Calu3 (cell line): ENCODE measurements around the gene TADA3. TPM values are rescaled to one million over a fixed set of nuclear protein-coding genes. Genes with fewer than 3 reads are reported as not detected.

Experiments used
- BruUV-seq: library from RNA; stranded (reverse); fragments of 400-500 nt; replicated peaks from 2 replicates; lab custom pipeline; 2021; lab: Mats Ljungman, UMichigan
- CTCF ChIA-PET: fragments of 300-600 bp; sonication (Branson Sonifier 250); formaldehyde crosslinking; loops from one replicate; lab custom pipeline; 2022; ENCODE audit warnings: antibody characterized with exemption; lab: Charles Lee
- DNase-seq: peaks from one replicate; pipeline ENCODE4 v3.0.0; 2022
- H3K27ac Mint-ChIP-seq: one replicate; pipeline ENCODE4 v1.8.0; 2022; ENCODE audit warnings: mixed read lengths; ENCODE audit not compliant: unreplicated experiment
- H3K27me3 Mint-ChIP-seq: one replicate; pipeline ENCODE4 v1.8.0; 2022; ENCODE audit warnings: mixed read lengths; ENCODE audit not compliant: unreplicated experiment
- H3K36me3 Mint-ChIP-seq: one replicate; pipeline ENCODE4 v1.8.0; 2022; ENCODE audit warnings: mild to moderate bottlenecking, moderate library complexity, mixed read lengths; ENCODE audit not compliant: insufficient read depth, unreplicated experiment
- H3K4me1 Mint-ChIP-seq: one replicate; pipeline ENCODE4 v1.8.0; 2022; ENCODE audit warnings: mild to moderate bottlenecking, low read depth, mixed read lengths; ENCODE audit not compliant: unreplicated experiment
- H3K4me3 Mint-ChIP-seq: one replicate; pipeline ENCODE4 v1.8.0; 2022; ENCODE audit warnings: mild to moderate bottlenecking, low read depth, moderate library complexity, mixed read lengths; ENCODE audit not compliant: unreplicated experiment
- H3K9me3 Mint-ChIP-seq: one replicate; pipeline ENCODE4 v1.8.0; 2022; ENCODE audit warnings: low read depth, mixed read lengths; ENCODE audit not compliant: unreplicated experiment
- CTCF ChIP-seq: fragments of 200-600 bp; IDR thresholded peaks from one replicate; pipeline ENCODE4 v1.8.0; 2022; ENCODE audit warnings: antibody characterized with exemption; ENCODE audit not compliant: unreplicated experiment
- intact Hi-C: fragments of 100-400 bp; cut with micrococcal nuclease; formaldehyde crosslinking; loops from one replicate; pipeline ENCODE4 v1.10.0; 2022; ENCODE audit not compliant: unreplicated experiment
- total RNA-seq: library from RNA; stranded (reverse); gene quantifications from 2 replicates; pipeline ENCODE4 v1.2.3, GENCODE V29; 2022

TADA3 gene
- total RNA-seq, 1 experiment from 2014 or later: 48.5 TPM

GRCh38 chr3:9834520-9835380 lies 42.5 kb upstream of the TADA3 start:
- BruUV-seq: no TSS peak
- H3K4me3 Mint-ChIP-seq: no peak overlapping the region
- intact Hi-C loops: no loop called here
- peaks cover 14% of the 10 kb centered on the region for H3K36me3 Mint-ChIP-seq
- CTCF ChIA-PET: no interaction called here
- no peak overlapping the region for H3K27ac Mint-ChIP-seq
- H3K9me3 Mint-ChIP-seq: no peaks in the 10 kb centered on the region
- H3K27me3 Mint-ChIP-seq: no peaks in the 10 kb centered on the region
- TF ChIP-seq CTCF: no peak
- no peak for DNase-seq
- no peaks in the 10 kb centered on the region for H3K4me1 Mint-ChIP-seq

GRCh38 chr3:9833078-9833477 lies 40.8 kb upstream of the TADA3 start:
- BruUV-seq: no TSS peak
- CTCF ChIA-PET: no interaction called here
- DNase-seq: no peak
- H3K27me3 Mint-ChIP-seq: no peaks in the 10 kb centered on the region
- H3K9me3 Mint-ChIP-seq: no peaks in the 10 kb centered on the region
- H3K4me1 Mint-ChIP-seq: no peaks in the 10 kb centered on the region
- H3K36me3 Mint-ChIP-seq: peaks cover 11% of the 10 kb centered on the region
- intact Hi-C loops: no loop called here
- no peak for TF ChIP-seq CTCF
- H3K4me3 Mint-ChIP-seq: no peak overlapping the region
- no peak overlapping the region for H3K27ac Mint-ChIP-seq

- BruUV-seq: no TSS peak
- Mint-ChIP-seq H3K27me3 (no peaks in the 10 kb centered on the region), H3K4me3 (no peak overlapping the region), H3K27ac (no peak overlapping the region), H3K36me3 (peaks cover 11% of the 10 kb centered on the region), H3K9me3 (no peaks in the 10 kb centered on the region), H3K4me1 (no peaks in the 10 kb centered on the region)
- DNase-seq: no peak
- TF ChIP-seq CTCF: no peak
- CTCF ChIA-PET: interaction anchor here (0.6 kb wide), 1 partner anchor 69 kb away, joined by 3 read pairs; no protein-coding TSS in a partner anchor
- intact Hi-C loops: no loop called here
Measured at GRCh38 chr3:9831253-9831652, 39.0 kb upstream of the TADA3 start.

- TF ChIP-seq CTCF: no peak
- no TSS peak for BruUV-seq
- no peaks in the 10 kb centered on the region for H3K9me3 Mint-ChIP-seq
- intact Hi-C loops: no loop called here
- CTCF ChIA-PET: no interaction called here
- no peak overlapping the region for H3K4me3 Mint-ChIP-seq
- no peaks in the 10 kb centered on the region for H3K27me3 Mint-ChIP-seq
- H3K27ac Mint-ChIP-seq: no peak overlapping the region
- H3K4me1 Mint-ChIP-seq: no peaks in the 10 kb centered on the region
- no peak for DNase-seq
- peaks cover 5% of the 10 kb centered on the region for H3K36me3 Mint-ChIP-seq
Measured at GRCh38 chr3:9828801-9829755, 36.8 kb upstream of the TADA3 start.
